Measurements from ENCODE around the gene ESPN. TPM values are rescaled to one million over a fixed set of nuclear protein-coding genes. Genes with fewer than 3 reads are reported as not detected.

The ESPN gene
- total and polyA plus RNA-seq, 2 of the 4 experiments (the other 2 are of a cell fraction) = under 0.01 to 0.02 TPM

- no peak overlapping the region for H2AK9ac ChIP-seq (replicated peaks; ENCODE audit: low read depth, low read length, poor library complexity)
- no peak overlapping the region for H3K23ac ChIP-seq (ENCODE audit: low read depth, low read length)
- H3K27ac ChIP-seq (ENCODE audit: insufficient read depth, low read length) = no peak overlapping the region
- H3K9ac ChIP-seq (ENCODE audit: low read depth, low read length) = no peak overlapping the region
- H3K36me3 ChIP-seq (ENCODE audit: control insufficient read depth, insufficient read depth, low read length) = no peaks in the 10 kb centered on the region
- no peak overlapping the region for H2BK5ac ChIP-seq (ENCODE audit: low read depth, low read length, poor library complexity, severe bottlenecking)
- WGBS, 2 experiments (ENCODE audit: extremely low coverage in 2 of 2, insufficient read length in 1 of 2) = no CpG with 5 or more reads among the region's 4 CpGs
- H4K20me1 ChIP-seq (ENCODE audit: insufficient read depth, low read length) = peaks cover 11% of the 10 kb centered on the region; the same call in 1 of the 2 replicates
- no TSS peak for BruUV-seq (replicated peaks)
- H3K14ac ChIP-seq (replicated peaks; ENCODE audit: low read depth, low read length) = no peak overlapping the region
- no peak overlapping the region for H4K5ac ChIP-seq (ENCODE audit: low read depth, low read length)
- no peaks in the 10 kb centered on the region for H3K9me1 ChIP-seq (ENCODE audit: insufficient read depth, low read length)
- no peak overlapping the region for H4K91ac ChIP-seq (ENCODE audit: insufficient read depth, low read depth, low read length)
- H3K18ac ChIP-seq (ENCODE audit: low read depth, low read length) = no peak overlapping the region
- no peak overlapping the region for H3K56ac ChIP-seq (ENCODE audit: extremely low read depth, insufficient read depth, low read length)
- no peak overlapping the region for H2BK15ac ChIP-seq (ENCODE audit: low read depth, low read length)
- H4K8ac ChIP-seq (ENCODE audit: low read depth in 2 of 2, low read length in 2 of 2) = no peak overlapping the region
- H3K27me3 ChIP-seq (ENCODE audit: control insufficient read depth, insufficient read depth, low read length) = peaks cover 93% of the 10 kb centered on the region
- intact Hi-C loops (cut with micrococcal nuclease) (no loop called here), dilution Hi-C loops (cut with HindIII; ENCODE audit: low sequenced_read_pairs, unreplicated experiment) (no loop called here), in situ Hi-C loops (cut with MboI; ENCODE audit: low sequenced_read_pairs) (no loop called here)
- no peak overlapping the region for H3K4ac ChIP-seq (ENCODE audit: low read depth, low read length)
- H2AFZ ChIP-seq (replicated peaks; ENCODE audit: low read length, poor library complexity) = no peak overlapping the region
- ATAC-seq (ENCODE audit: low read depth) = no peak
- no peaks in the 10 kb centered on the region; the same call in 1 of the 2 replicates for H3K4me1 ChIP-seq (ENCODE audit: control insufficient read depth, insufficient read depth, low read length)
- POLR2A ChIA-PET (ENCODE audit: unreplicated experiment) = no interaction called here
- H2BK20ac ChIP-seq (ENCODE audit: low read depth, low read length) = no peak overlapping the region
- TF ChIP-seq CHD1 (IDR thresholded peaks at IDR 0.05; ENCODE audit: low read depth, low read length) = no peak
- H2BK120ac ChIP-seq (ENCODE audit: low read depth, low read length) = no peak overlapping the region
- H3K4me2 ChIP-seq (ENCODE audit: low read depth, low read length) = no peak overlapping the region
- CTCF ChIA-PET = interaction anchor here (0.5 to 3.7 kb wide), 2 partner anchors 17 kb away, joined by 3 to 13 read pairs; no protein-coding TSS in a partner anchor
- H3K79me1 ChIP-seq (ENCODE audit: low read depth in 1 of 2, low read length in 2 of 2) = no peaks in the 10 kb centered on the region
- no peak overlapping the region for H2AK5ac ChIP-seq (ENCODE audit: low read depth, low read length)
- H3K4me3 ChIP-seq (ENCODE audit: insufficient read depth, low read depth, low read length) = no peak overlapping the region
- H3K9me3 ChIP-seq (ENCODE audit: control insufficient read depth, insufficient read depth, low read length) = no peaks in the 10 kb centered on the region
- DNase-seq = no peak
Measured at GRCh38 chr1:6421266-6421665, 3.3 kb upstream of the ESPN start.
